Gastrocnemius medialis (tissue), 4 donors: ENCODE results near the gene KCNB1.

Experiments
- CTCF ChIP-seq, 5 experiments: fragments of 450-650 bp in 3 of 5; fragments of 200-600 bp in 2 of 5; sonication (generic) in 2 of 5; IDR thresholded peaks in 4 of 5; conservative IDR thresholded peaks in 1 of 5; 1 replicate in 4 of 5; 2 replicates in 1 of 5; pipeline ENCODE4 v1.5.1; 2016 to 2019; ENCODE audit warnings: antibody characterized with exemption in 5 of 5, mild to moderate bottlenecking in 3 of 5, moderate library complexity in 3 of 5
- POLR2A ChIP-seq, 2 donors: fragments of 450-650 bp; IDR thresholded peaks; one replicate each; pipeline ENCODE4 v1.6.1; 2017; ENCODE audit warnings: antibody characterized with exemption in 2 of 2, mild to moderate bottlenecking in 2 of 2, moderate library complexity in 2 of 2

DNA sequence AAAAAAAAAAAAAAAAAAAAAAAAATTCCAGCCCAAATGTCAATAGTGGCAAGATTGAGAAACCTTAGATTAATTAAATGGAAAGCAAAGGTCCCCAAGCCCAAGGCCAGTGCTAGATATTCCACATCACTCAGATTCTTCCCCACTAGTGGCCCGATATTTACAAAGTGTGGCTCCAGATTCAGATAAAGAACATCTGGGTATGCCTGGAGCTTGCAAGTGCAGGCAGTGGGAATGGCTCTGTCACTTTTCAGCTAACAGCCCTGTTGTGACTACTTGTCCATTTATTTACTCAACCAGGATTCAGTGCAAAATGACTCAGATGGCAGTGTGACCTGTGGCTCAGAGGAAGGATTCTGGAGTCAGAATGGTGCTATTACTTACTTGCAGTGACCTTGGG lies 8.2 kb upstream of the KCNB1 start:
- no peak for TF ChIP-seq CTCF (IDR thresholded peaks at IDR 0.05 in 4 of 5, conservative IDR thresholded peaks at IDR 0.05 in 1 of 5)
- no peak for TF ChIP-seq POLR2A (IDR thresholded peaks at IDR 0.05)
